DMS53 treated with DMSO at 0.1 percent for 48 hours (cell line): ENCODE data around the gene CDK6.

Experiments
- DNase-seq: peaks from one replicate; lab custom pipeline; 2025; ENCODE audit not compliant: unreplicated experiment; lab: John Stamatoyannopoulos, UW

Gene CDK6

GRCh38 chr7:92740700-92741126, 95.7 kb downstream of the CDK6 start:
- DNase-seq = no peak

- no peak for DNase-seq
Observed at GRCh38 chr7:92740134-92740533, 96.2 kb downstream of the CDK6 start.

- DNase-seq = no peak
Observed at GRCh38 chr7:92739091-92739490, 97.3 kb downstream of the CDK6 start.

GRCh38 chr7:92737706-92738105, 98.7 kb downstream of the CDK6 start:
- no peak for DNase-seq

GRCh38 chr7:92736870-92737269, 99.5 kb downstream of the CDK6 start:
- no peak for DNase-seq

DNA sequence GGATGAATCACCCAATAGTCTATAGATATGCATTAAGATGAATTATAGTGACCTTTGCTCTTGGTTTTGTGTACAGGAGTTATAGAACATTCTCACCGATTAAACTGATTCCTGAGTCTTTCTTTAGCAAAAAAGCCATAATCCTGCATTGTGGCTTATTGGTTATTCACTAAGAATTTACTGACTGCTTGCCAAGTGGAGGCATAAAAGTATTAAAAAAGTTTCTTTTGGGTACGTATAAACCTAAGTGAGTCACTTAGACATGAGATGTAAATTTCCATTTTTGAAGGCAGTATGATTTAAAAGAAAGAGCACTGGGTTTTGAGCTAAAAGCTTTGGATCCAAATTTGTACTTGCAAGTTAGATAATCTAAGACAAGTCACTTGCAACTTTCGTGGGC, 100.7 kb downstream of the CDK6 start:
- no peak for DNase-seq

GRCh38 chr7:92732316-92733036, 103.9 kb downstream of the CDK6 start:
- no peak for DNase-seq

DNA sequence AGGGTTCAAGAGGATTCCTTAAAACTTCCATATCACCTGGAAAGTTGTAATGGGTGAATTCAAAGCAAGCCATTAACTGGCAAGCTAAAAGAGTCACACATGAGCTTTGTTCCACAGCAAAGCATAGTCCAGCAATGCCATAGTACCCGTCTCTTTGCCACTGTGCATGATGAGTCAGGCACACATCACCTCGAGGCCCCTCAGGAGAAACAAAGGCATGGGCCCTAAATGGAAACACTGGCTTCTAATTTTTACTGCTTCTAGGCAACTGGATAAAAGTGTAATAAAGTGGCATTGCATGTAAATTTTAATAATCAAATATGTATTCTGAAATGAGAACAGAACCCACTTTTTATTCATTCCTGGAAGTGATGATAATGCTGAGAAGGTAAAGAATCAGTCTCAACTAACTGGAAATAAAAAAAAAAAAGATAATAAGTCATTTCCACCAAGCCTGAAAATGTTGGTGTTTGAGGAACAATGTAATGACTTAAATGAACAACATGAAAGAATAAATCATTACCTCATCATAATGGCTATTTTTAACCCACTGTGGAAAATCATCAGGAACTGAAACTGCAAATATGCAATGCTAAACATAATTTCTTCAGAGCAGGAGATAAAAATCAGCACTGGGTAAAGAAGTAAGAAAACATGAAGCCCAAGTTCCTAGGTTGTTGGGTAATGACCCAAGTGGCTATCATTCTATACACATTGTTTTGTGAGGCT, 104.9 kb downstream of the CDK6 start:
- DNase-seq = no peak

DNA sequence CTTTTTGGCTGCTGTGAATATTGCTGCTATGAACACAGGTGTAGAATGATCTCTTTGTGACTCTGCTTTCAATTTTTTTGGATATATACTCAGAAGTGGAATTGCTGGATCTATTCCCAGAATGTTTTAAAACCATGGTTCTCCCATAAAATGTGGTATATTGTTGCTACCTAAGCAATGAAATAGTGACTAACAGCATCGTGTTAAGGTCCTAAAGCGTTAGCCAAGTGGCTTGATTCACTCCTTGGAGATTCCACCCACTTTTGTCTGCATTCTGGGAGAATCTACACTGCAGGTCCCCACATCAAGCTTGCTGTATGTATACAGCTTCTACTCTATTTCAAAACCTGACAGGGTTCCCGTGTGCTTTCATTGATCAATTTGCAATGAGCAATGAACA, 105.6 kb downstream of the CDK6 start:
- DNase-seq = no peak

DNA sequence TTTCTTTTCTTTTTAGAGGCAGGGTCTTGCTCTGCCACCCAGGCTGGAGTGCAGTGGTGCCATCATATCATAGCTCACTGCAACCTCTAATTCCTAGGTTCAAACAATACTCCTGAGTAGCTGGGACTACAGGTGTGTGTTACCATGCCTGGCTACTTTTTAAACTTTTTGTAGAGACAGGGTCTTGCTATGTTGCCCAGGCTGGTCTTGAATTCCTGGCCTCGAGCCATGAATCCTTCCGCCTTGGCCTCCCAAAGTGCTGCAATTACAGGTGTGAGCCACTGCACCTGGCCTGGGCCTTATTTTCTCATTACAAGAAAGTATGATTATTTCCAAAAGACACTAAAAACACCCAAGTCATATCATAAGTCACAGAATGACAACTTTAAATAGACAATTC, 106.6 kb downstream of the CDK6 start:
- DNase-seq = no peak

- no peak for DNase-seq
Observed at GRCh38 chr7:92729172-92729571, 107.2 kb downstream of the CDK6 start.

DNA sequence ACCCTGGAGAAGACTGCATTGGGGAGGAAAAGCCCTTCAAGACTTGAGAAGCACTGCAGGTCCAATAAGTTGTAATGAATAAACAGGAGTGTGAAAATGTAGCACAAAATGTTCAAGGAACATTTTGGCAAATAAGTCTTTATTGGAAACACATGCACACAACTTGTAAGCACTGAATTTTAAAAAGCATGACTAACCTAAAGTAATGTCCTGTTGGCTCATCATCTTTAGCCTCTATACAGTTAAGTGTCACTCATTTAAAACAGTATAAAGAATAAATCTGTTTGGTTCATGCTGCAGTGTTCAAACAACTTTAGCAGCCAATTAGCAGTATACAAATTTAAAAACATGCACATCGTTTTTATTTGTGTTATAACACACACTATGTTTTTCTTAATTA, 108.6 kb downstream of the CDK6 start:
- no peak for DNase-seq

GRCh38 chr7:92725161-92725925, 111.0 kb downstream of the CDK6 start:
- DNase-seq = no peak

GRCh38 chr7:92723943-92724342, 112.4 kb downstream of the CDK6 start:
- no peak for DNase-seq

DNA sequence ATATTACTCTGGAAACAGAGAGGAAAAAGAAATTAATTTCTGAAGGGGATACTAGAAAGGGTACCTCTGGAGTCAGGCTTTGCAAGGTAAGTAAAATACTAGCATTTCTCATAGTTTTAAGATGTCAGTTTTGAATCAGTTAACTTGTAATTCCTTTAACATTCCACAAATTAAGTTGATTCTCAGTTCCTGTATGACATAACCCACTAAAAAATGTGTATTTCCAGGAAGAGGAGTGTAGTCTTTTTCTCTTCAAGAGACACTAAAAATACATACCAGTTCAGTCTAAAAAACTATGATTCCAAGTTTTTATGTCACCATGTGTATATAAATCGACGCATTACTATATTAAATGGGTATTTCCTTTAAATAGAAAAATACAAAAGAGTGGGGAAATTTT, 113.2 kb downstream of the CDK6 start:
- DNase-seq = no peak

- no peak for DNase-seq
Observed at GRCh38 chr7:92722541-92722940, 113.8 kb downstream of the CDK6 start.

DNA sequence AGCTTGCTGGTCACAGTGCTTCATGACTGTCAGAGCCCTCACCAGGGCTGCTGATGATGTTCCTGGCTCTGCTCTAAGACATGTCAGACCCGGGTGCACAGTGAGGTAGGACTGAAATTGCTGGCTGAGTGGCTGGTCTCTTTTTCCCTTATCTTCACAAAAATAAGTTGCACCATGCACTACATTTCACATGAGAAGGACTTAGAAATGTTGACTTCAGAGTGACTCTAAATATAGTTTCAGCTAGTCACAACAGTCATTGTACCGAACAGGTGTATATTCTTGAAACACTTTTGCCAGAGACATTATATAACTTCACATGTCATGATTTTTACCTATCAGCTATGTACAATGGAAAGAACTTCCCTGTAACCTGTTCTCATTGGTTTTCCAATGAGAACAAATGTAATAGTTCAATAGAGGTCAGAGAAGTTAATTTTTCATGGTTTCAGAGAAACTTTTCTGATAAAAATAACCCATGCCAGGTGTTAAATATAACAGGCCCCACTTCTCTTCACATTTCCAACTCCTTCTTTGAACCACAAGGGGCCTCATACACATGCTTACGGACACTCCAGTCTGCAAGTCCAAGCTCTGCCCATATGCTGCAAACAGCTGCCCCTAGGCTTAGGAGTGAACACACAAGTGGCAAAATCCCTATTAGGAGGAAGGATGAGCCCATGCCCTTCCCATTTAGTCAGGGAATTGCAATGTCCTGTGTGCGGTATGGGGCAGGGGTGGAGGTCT, 115.6 kb downstream of the CDK6 start:
- DNase-seq = no peak

DNA sequence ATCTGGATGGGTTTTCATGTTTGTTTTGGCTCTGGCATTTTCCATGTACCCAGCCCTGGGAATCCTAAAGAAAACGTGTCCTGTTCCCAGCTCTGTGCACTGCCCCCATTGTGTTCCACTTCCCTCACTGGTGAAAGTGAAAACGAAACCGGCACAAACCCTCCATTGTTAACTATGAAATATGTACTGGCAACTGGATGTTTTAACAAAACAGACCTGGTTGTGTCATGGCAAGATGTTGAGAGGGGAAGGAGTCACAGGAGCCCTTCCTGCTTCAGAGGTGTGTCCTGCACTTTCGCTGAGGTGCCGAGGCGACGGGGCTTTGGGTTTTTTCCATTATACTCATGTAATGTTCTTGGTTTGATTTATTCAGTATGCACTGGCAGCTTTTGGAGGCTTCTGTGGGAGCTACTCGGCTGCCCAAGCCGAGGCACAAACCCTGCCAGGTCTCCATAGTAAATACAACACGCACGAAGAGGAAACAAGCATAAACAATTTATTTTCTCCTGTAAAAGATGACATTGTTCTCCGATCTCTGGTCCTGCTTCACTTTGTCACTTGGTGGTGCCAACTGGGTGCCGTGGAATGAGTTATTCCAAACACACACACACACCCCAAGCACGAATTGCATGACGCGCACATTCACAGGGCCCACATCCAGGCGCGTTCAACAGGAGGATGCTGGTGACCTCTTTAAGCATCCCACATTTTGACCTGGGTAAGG, 118.2 kb downstream of the CDK6 start:
- DNase-seq = peak; percentile 78

DNA sequence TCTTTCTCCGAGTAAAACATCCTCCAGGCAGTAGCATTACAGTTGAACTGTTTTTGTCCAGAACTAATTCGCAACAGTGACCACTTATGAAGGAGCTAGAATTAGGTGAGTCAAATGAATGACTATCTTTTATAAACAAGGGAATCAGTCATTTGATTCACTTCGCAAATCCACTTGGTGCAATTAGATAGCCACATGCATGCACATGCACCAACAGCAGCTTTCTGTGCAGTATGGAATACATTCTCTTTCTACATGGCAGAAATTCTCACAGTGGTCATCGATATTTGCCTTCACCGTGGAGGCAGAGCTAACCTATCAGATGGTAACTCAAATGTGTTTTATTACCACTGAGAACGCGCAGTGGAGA, 118.8 kb downstream of the CDK6 start:
- no peak for DNase-seq

DNA sequence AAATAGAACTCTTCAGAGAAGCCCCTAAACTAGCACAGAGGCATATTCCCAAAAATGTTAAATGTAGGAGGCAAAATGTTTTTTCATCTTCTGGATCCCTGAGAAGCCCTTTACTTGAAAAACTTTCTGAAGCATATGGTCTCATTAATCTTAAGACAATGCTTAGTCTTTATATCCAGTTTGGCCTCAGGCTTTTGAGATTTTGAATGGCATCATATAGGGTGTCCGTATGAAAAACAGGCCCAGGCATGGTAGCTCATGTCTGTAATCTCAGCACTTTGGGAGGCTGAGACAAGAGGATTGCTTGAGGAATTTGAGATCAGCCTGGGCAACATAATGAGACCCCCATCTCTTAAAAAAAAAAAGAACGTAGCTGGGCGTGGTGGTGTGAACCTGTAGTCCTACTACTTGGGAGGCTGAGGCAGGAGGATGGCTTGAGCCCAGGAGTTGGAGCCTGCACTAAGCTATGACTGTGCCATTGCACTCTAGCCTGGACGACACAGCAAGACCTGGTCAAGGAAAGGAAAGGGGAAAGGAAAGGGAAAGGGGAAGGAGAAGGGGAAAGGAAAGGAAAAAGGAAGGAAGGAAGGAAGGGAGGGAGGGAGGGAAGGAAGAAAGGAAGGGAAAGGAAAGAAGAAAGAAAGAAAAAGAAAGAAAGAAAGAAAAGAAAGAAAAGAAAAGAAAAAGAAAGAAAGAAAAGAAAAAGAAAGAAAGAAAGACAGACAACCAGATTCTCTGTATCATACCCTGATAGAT, 119.4 kb downstream of the CDK6 start:
- no peak for DNase-seq
